HepG2 (cell line): Measurements from ENCODE around the gene FAM161A. TPM values are rescaled to one million over a fixed set of nuclear protein-coding genes. Genes with fewer than 3 reads are reported as not detected.
A peak's percentile ranks its signal among the peaks of the same experiment; 100 is the strongest.
"Not testable (repeated sequence)": the region's sequence is repeated elsewhere in the genome, so short reads cannot be mapped to it uniquely, and the experiment has no call there.

Experiments used
- ATAC-seq: fragments of 200-7000 bp; cut with Tn5 transposase; 3 replicates; pipeline ENCODE4 v1.9.1; 2020; ENCODE audit warnings: mild to moderate bottlenecking, moderate library complexity
- BruUV-seq: library from RNA; stranded (reverse); fragments of 400-500 nt; replicated peaks from 2 replicates; lab custom pipeline; 2021; lab: Mats Ljungman, UMichigan
- CTCF ChIA-PET: fragments of 300-600 bp; formaldehyde crosslinking; extraction: SDS; loops from one replicate; lab custom pipeline; 2021; ENCODE audit warnings: low total read pairs, inconsistent platforms, low intra/inter-chr PET ratio; lab: Yijun Ruan, JAX
- POLR2A ChIA-PET: fragments of 350-600 bp; sonication (Branson Sonifier 250); formaldehyde crosslinking; loops from one replicate; lab custom pipeline; 2020; ENCODE audit warnings: antibody characterized with exemption, inconsistent platforms; lab: Yijun Ruan, JAX
- DNase-seq: peaks from one replicate; pipeline ENCODE4 v3.0.0-alpha.2; 2015; ENCODE audit warnings: low spot score
- FAIRE-seq: peaks from 3 replicates; lab custom pipeline; 2011; peaks lifted over from hg19 to GRCh38; lab: Jason Lieb, UNC
- H2AFZ ChIP-seq: one replicate; pipeline ENCODE4 v1.6.1; 2011; ENCODE audit warnings: low read length, inconsistent platforms
- H3K27ac ChIP-seq: fragments of 300-600 bp; 3 replicates; pipeline ENCODE4 v1.8.0; 2011; ENCODE audit warnings: mixed run types, mild to moderate bottlenecking, mixed read lengths, low read length, inconsistent platforms; ENCODE audit not compliant: insufficient read depth; ENCODE audit errors: extremely low read length
- H3K27me3 ChIP-seq, 2 experiments: fragments of 200-600 bp in 1 of 2; 2 replicates in 1 of 2; 3 replicates in 1 of 2; pipeline versions ENCODE4 v1.6.0 to v1.8.0; 2011; ENCODE audit warnings: low read length in 2 of 2, mild to moderate bottlenecking in 2 of 2, moderate library complexity in 2 of 2, inconsistent platforms in 1 of 2; ENCODE audit not compliant: insufficient read depth in 2 of 2, control insufficient read depth in 1 of 2
- H3K36me3 ChIP-seq, 2 experiments: fragments of 200-600 bp in 1 of 2; replicated peaks in 1 of 2; 2 replicates in 1 of 2; 3 replicates in 1 of 2; pipeline versions ENCODE4 v1.5.1 to v1.8.0; 2011; ENCODE audit warnings: low read length in 2 of 2, inconsistent platforms in 1 of 2; ENCODE audit not compliant: insufficient read depth in 2 of 2, control insufficient read depth in 1 of 2
- H3K4me1 ChIP-seq: 2 replicates; pipeline ENCODE4 v1.5.1; 2012; ENCODE audit warnings: low read length, inconsistent platforms; ENCODE audit not compliant: insufficient read depth
- H3K4me2 ChIP-seq: 2 replicates; pipeline ENCODE4 v1.6.0; 2011; ENCODE audit warnings: low read depth, low read length, inconsistent platforms
- H3K4me3 ChIP-seq, 3 experiments: fragments of 200-600 bp in 1 of 3; sonication (generic), shearing (Covaris generic) in 1 of 3; replicated peaks in 1 of 3; 2 replicates each; pipeline ENCODE4 v1.5.1; 2011 to 2016; ENCODE audit warnings: low read length in 3 of 3, inconsistent platforms in 2 of 3, low read depth in 2 of 3, mild to moderate bottlenecking in 2 of 3, control low read depth in 1 of 3, mixed read lengths in 1 of 3; ENCODE audit not compliant: insufficient read depth in 1 of 3
- H3K79me2 ChIP-seq: one replicate; pipeline ENCODE4 v1.6.1; 2011; ENCODE audit warnings: low read length, inconsistent platforms; ENCODE audit not compliant: insufficient read depth
- H3K9ac ChIP-seq: 2 replicates; pipeline ENCODE4 v1.6.0; 2011; ENCODE audit warnings: mild to moderate bottlenecking, low read depth, low read length, inconsistent platforms; ENCODE audit not compliant: insufficient read depth
- H3K9me3 ChIP-seq: 2 replicates; pipeline ENCODE4 v1.5.1; 2012; ENCODE audit warnings: mild to moderate bottlenecking, low read length
- H4K20me1 ChIP-seq: 2 replicates; pipeline ENCODE4 v1.6.0; 2011; ENCODE audit warnings: inconsistent platforms, mild to moderate bottlenecking, low read length, moderate library complexity; ENCODE audit not compliant: insufficient read depth
- AGO2 ChIP-seq: fragments of 200-400 bp; formaldehyde crosslinking; optimal IDR thresholded peaks from 2 replicates; pipeline ENCODE3; 2017; ENCODE audit warnings: mild to moderate bottlenecking, low read depth, low read length, moderate library complexity
- ATF7-NPFF ChIP-seq: sonication (generic); formaldehyde crosslinking; IDR thresholded peaks from 2 replicates; pipeline ENCODE4 v1.8.1; 2023; ENCODE audit warnings: mild to moderate bottlenecking, low read depth, missing genetic modification reagents, moderate library complexity
- FOSL1 ChIP-seq: sonication (generic); formaldehyde crosslinking; IDR thresholded peaks from 2 replicates; pipeline ENCODE4 v1.9.0; 2021; ENCODE audit warnings: missing genetic modification reagents, borderline replicate concordance
- NCOA2 ChIP-seq: sonication (generic); formaldehyde crosslinking; IDR thresholded peaks from 2 replicates; pipeline ENCODE4 v1.8.0; 2022; ENCODE audit warnings: inconsistent platforms
- PAF1 ChIP-seq: IDR thresholded peaks from 2 replicates; pipeline ENCODE4 v1.6.1; 2016; ENCODE audit warnings: missing genetic modification reagents, missing compliant biosample characterization
- POGZ ChIP-seq: sonication (generic); formaldehyde crosslinking; IDR thresholded peaks from 2 replicates; pipeline ENCODE4 v1.4.0; 2020; ENCODE audit warnings: mild to moderate bottlenecking, missing genetic modification reagents
- POLR2A ChIP-seq, 2 experiments: IDR thresholded peaks; 2 replicates each; pipeline ENCODE4 v1.6.1; 2011; ENCODE audit warnings: low read depth in 2 of 2, low read length in 2 of 2, mild to moderate bottlenecking in 1 of 2, moderate library complexity in 1 of 2; ENCODE audit not compliant: insufficient read depth in 1 of 2
- POLR2AphosphoS5 ChIP-seq: IDR thresholded peaks from 2 replicates; pipeline ENCODE4 v1.6.1; 2012; ENCODE audit warnings: low read depth, low read length
- SSRP1 ChIP-seq: IDR thresholded peaks from 2 replicates; pipeline ENCODE4 v1.6.1; 2016; ENCODE audit warnings: control low read depth
- ZNF687 ChIP-seq: sonication (generic); formaldehyde crosslinking; IDR thresholded peaks from 2 replicates; pipeline ENCODE4 v1.5.1; 2020; ENCODE audit warnings: mild to moderate bottlenecking, missing genetic modification reagents, moderate library complexity
- WGBS: methylation state at CpG from one replicate; pipeline ENCODE4 v1.1.6; 2017; ENCODE audit warnings: low lambda C conversion rate; 5-methylcytosine and 5-hydroxymethylcytosine counted together
- in situ Hi-C: cut with HindIII; loops from 2 replicates; pipeline ENCODE4 v1.10.0; 2017; ENCODE audit warnings: low pct_unique_long_range_greater_than_20kb; ENCODE audit not compliant: extremely low pct_ligation_motif_present
- intact Hi-C: fragments of 100-400 bp; cut with micrococcal nuclease; formaldehyde crosslinking; loops from one replicate; pipeline ENCODE4 v1.10.0; 2022; ENCODE audit not compliant: unreplicated experiment
- polyA plus RNA-seq, 8 experiments: library from polyadenylated mRNA; depleted of rRNA in 3 of 8; stranded (reverse) in 7 of 8; unstranded in 1 of 8; fragments of >200 nt; fragmentation: Illumina TruSeq in 4 of 8; extraction: Trizol in 4 of 8; gene quantifications; 2 replicates each; pipeline versions ENCODE4 v1.2.1 to v1.2.3, GENCODE V29; 2011 to 2016; ENCODE audit warnings: low read depth in 4 of 8, missing spikeins in 1 of 8, mixed read lengths in 1 of 8; ENCODE audit not compliant: insufficient read depth in 1 of 8
- total RNA-seq, 5 experiments: library from RNA; depleted of rRNA; stranded (reverse); fragments of >200 nt; fragmentation: Illumina TruSeq; extraction: Trizol; gene quantifications; 2 replicates each; pipeline ENCODE4 v1.2.3, GENCODE V29; 2016; ENCODE audit warnings: low read depth in 1 of 5
- TF ChIP-seq, protein P1 (sequence below): IDR thresholded peaks from 2 replicates; pipeline ENCODE4 v1.6.1; 2018; ENCODE audit warnings: missing genetic modification reagents, mild to moderate bottlenecking, missing compliant biosample characterization
- TF ChIP-seq, protein P2 (sequence below): sonication (generic); formaldehyde crosslinking; IDR thresholded peaks from 2 replicates; pipeline ENCODE4 v1.5.0; 2020; ENCODE audit warnings: mild to moderate bottlenecking, missing genetic modification reagents
- TF ChIP-seq, protein P3 (sequence below): sonication (generic); formaldehyde crosslinking; IDR thresholded peaks from 2 replicates; pipeline ENCODE4 v1.8.1; 2023; ENCODE audit warnings: mild to moderate bottlenecking, moderate library complexity, missing genetic modification reagents

Gene FAM161A
- total and polyA plus RNA-seq, 2 of the 13 experiments (the other 11 are each of a cell fraction or from before 2014, with no cell fraction given) = 2.7 to 3.4 TPM

GRCh38 chr2:61866482-61867089 is 12.7 kb upstream of the FAM161A start:
- WGBS = 98% methylated on average over 14 of the region's 14 CpGs
- in situ Hi-C loops, H2AFZ ChIP-seq, H3K4me1 ChIP-seq, intact Hi-C loops, H4K20me1 ChIP-seq, CTCF ChIA-PET, ATAC-seq, H3K4me2 ChIP-seq, H3K27me3 ChIP-seq, H3K4me3 ChIP-seq, DNase-seq, H3K79me2 ChIP-seq, H3K27ac ChIP-seq, H3K9ac ChIP-seq, BruUV-seq, H3K9me3 ChIP-seq: not testable (repeated sequence)
- peak; percentile 4 for FAIRE-seq
- POLR2A ChIA-PET = interaction anchor here (2.2 kb wide), 1 partner anchor 12 kb away, joined by 17 read pairs; the partner anchor contains the start of gene FAM161A
- H3K36me3 ChIP-seq = peaks cover 17 to 47% of the 10 kb centered on the region in 2 experiments
- TF ChIP-seq PAF1 (CRISPR knock-in tag) = peak; percentile 73; the same call in 1 of the 2 replicates
- TF ChIP-seq POLR2AphosphoS5 = peak; percentile 18; the same call in 1 of the 2 replicates
- 0 out of 2 replicates have a peak, but pooled peaks have one; percentile 17 for TF ChIP-seq ZNF687 (CRISPR knock-in tag)
- TF ChIP-seq POGZ (CRISPR knock-in tag) = 0 out of 2 replicates have a peak, but pooled peaks have one; percentile 14
- TF ChIP-seq AGO2 = peak; percentile 7
- TF ChIP-seq POLR2A (IDR thresholded peaks at IDR 0.05; ENCODE audit: insufficient read depth in 1 of 2, low read depth in 2 of 2, low read length in 2 of 2) = peak in 1 of 2 experiments; percentile 14; a peak in 1 of 4 replicates
- 0 out of 2 replicates have a peak, but pooled peaks have one; percentile 22 for TF ChIP-seq ATF7-NPFF
- peak; percentile 72; the same call in 1 of the 2 replicates for TF ChIP-seq SSRP1 (CRISPR knock-in tag)
- TF ChIP-seq FOSL1 (CRISPR knock-in tag) = 0 out of 2 replicates have a peak, but pooled peaks have one; percentile 10
- TF ChIP-seq NCOA2 (CRISPR knock-in tag) = 0 out of 2 replicates have a peak, but pooled peaks have one; percentile 4
- TF ChIP-seq, protein P1, sequence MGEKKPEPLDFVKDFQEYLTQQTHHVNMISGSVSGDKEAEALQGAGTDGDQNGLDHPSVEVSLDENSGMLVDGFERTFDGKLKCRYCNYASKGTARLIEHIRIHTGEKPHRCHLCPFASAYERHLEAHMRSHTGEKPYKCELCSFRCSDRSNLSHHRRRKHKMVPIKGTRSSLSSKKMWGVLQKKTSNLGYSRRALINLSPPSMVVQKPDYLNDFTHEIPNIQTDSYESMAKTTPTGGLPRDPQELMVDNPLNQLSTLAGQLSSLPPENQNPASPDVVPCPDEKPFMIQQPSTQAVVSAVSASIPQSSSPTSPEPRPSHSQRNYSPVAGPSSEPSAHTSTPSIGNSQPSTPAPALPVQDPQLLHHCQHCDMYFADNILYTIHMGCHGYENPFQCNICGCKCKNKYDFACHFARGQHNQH (CRISPR knock-in tag) = 0 out of 2 replicates have a peak, but pooled peaks have one; percentile 16
- TF ChIP-seq, protein P2, sequence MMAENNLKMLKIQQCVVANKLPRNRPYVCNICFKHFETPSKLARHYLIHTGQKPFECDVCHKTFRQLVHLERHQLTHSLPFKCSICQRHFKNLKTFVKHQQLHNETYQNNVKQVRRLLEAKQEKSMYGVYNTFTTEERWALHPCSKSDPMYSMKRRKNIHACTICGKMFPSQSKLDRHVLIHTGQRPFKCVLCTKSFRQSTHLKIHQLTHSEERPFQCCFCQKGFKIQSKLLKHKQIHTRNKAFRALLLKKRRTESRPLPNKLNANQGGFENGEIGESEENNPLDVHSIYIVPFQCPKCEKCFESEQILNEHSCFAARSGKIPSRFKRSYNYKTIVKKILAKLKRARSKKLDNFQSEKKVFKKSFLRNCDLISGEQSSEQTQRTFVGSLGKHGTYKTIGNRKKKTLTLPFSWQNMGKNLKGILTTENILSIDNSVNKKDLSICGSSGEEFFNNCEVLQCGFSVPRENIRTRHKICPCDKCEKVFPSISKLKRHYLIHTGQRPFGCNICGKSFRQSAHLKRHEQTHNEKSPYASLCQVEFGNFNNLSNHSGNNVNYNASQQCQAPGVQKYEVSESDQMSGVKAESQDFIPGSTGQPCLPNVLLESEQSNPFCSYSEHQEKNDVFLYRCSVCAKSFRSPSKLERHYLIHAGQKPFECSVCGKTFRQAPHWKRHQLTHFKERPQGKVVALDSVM (CRISPR knock-in tag) = 0 out of 2 replicates have a peak, but pooled peaks have one; percentile 22
- TF ChIP-seq, protein P3, sequence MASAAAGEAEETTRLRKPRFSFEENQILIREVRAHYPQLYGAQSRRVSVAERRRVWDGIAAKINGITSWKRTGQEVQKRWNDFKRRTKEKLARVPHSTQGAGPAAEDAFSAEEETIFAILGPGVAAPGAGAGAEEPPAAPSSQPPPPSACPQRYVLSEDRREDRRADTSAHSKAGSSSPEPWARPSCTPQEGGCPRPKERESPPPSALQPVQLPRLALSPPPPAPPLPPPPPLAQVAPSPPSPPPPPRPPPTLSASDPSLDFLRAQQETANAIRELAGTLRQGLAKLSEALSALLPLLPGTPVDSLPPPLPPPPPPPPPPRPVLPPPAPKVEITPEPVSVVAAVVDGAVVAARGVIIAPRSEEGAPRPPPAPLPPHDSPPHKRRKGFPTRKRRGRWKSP (CRISPR knock-in tag) = 0 out of 2 replicates have a peak, but pooled peaks have one; percentile 21
